HepG2 (cell line): ENCODE measurements around the gene CPNE5. TPM values are rescaled to one million over a fixed set of nuclear protein-coding genes. Genes with fewer than 3 reads are reported as not detected.

Source experiments
- GPN1 ChIP-seq: sonication (generic); formaldehyde crosslinking; IDR thresholded peaks from 2 replicates; pipeline ENCODE4 v1.5.1; 2020; ENCODE audit warnings: missing genetic modification reagents, borderline replicate concordance
- KIAA2018 ChIP-seq: sonication (generic); formaldehyde crosslinking; IDR thresholded peaks from 2 replicates; pipeline ENCODE4 v1.5.0; 2020; ENCODE audit warnings: mild to moderate bottlenecking, missing genetic modification reagents, borderline replicate concordance
- MYPOP ChIP-seq: sonication (generic); formaldehyde crosslinking; IDR thresholded peaks from 2 replicates; pipeline ENCODE4 v1.8.1; 2023; ENCODE audit warnings: mild to moderate bottlenecking, moderate library complexity, missing genetic modification reagents
- PAXIP1 ChIP-seq: sonication (generic); formaldehyde crosslinking; conservative IDR thresholded peaks from 2 replicates; pipeline ENCODE4 v1.4.0; 2020; ENCODE audit warnings: mild to moderate bottlenecking, missing genetic modification reagents, moderate library complexity
- ZBTB26 ChIP-seq: IDR thresholded peaks from 2 replicates; pipeline ENCODE4 v1.6.1; 2016; ENCODE audit warnings: missing compliant biosample characterization, missing genetic modification reagents, borderline replicate concordance
- ZBTB3 ChIP-seq: sonication (generic); formaldehyde crosslinking; IDR thresholded peaks from 2 replicates; pipeline ENCODE4 v1.4.0; 2020; ENCODE audit warnings: low read depth, mild to moderate bottlenecking, moderate library complexity, missing genetic modification reagents, borderline replicate concordance
- ZHX1 ChIP-seq: sonication (generic); formaldehyde crosslinking; IDR thresholded peaks from 2 replicates; pipeline ENCODE4 v1.8.1; 2022; ENCODE audit warnings: low read depth, mild to moderate bottlenecking, missing genetic modification reagents
- ZNF737 ChIP-seq: sonication (generic); formaldehyde crosslinking; IDR thresholded peaks from 2 replicates; pipeline ENCODE4 v1.5.0; 2020; ENCODE audit warnings: missing genetic modification reagents, mild to moderate bottlenecking, borderline replicate concordance
- polyA plus RNA-seq, 8 experiments: library from polyadenylated mRNA; depleted of rRNA in 3 of 8; stranded (reverse) in 7 of 8; unstranded in 1 of 8; fragments of >200 nt; fragmentation: Illumina TruSeq in 4 of 8; extraction: Trizol in 4 of 8; gene quantifications; 2 replicates each; pipeline versions ENCODE4 v1.2.1 to v1.2.3, GENCODE V29; 2011 to 2016; ENCODE audit warnings: low read depth in 4 of 8, missing spikeins in 1 of 8, mixed read lengths in 1 of 8; ENCODE audit not compliant: insufficient read depth in 1 of 8
- total RNA-seq, 5 experiments: library from RNA; depleted of rRNA; stranded (reverse); fragments of >200 nt; fragmentation: Illumina TruSeq; extraction: Trizol; gene quantifications; 2 replicates each; pipeline ENCODE4 v1.2.3, GENCODE V29; 2016; ENCODE audit warnings: low read depth in 1 of 5

Gene CPNE5
- total and polyA plus RNA-seq, 2 of the 13 experiments (the other 11 are each of a cell fraction or from before 2014, with no cell fraction given), result 0.16 TPM; not detected in 1

- TF ChIP-seq KIAA2018 (CRISPR knock-in tag), result no peak
- TF ChIP-seq ZHX1 (CRISPR knock-in tag), result no peak
- TF ChIP-seq PAXIP1 (CRISPR knock-in tag), result no peak
- no peak for TF ChIP-seq ZBTB26 (CRISPR knock-in tag)
- no peak for TF ChIP-seq GPN1
- no peak for TF ChIP-seq ZBTB3
- TF ChIP-seq MYPOP (CRISPR knock-in tag), result no peak
- TF ChIP-seq ZNF737 (CRISPR knock-in tag), result no peak
Measured at GRCh38 chr6:36751091-36751490, 88.2 kb downstream of the CPNE5 start (continued).
